RWPE1 (cell line): ENCODE data around the gene ASXL2.

Experiments used
- CTCF ChIA-PET: fragments of 350-600 bp; sonication (Branson Sonifier 250); formaldehyde crosslinking; extraction: SDS; loops from one replicate; lab custom pipeline; 2021; lab: Yijun Ruan, JAX
- POLR2A ChIA-PET: fragments of 400-600 bp; formaldehyde crosslinking; extraction: SDS; loops from one replicate; lab custom pipeline; 2020; ENCODE audit warnings: antibody characterized with exemption; ENCODE audit not compliant: low non-redundant PET; lab: Yijun Ruan, JAX
- DNase-seq: peaks from one replicate; pipeline ENCODE4 v3.0.0; 2012; ENCODE audit warnings: low spot score
- H3K27ac ChIP-seq: fragments of 450-650 bp; 2 replicates; pipeline ENCODE4 v1.5.1; 2017
- TF ChIP-seq, protein P1 (sequence below): fragments of 450-650 bp; conservative IDR thresholded peaks from 2 replicates; pipeline ENCODE4 v1.5.1; 2017; ENCODE audit warnings: low read depth, mild to moderate bottlenecking

ASXL2 gene

DNA sequence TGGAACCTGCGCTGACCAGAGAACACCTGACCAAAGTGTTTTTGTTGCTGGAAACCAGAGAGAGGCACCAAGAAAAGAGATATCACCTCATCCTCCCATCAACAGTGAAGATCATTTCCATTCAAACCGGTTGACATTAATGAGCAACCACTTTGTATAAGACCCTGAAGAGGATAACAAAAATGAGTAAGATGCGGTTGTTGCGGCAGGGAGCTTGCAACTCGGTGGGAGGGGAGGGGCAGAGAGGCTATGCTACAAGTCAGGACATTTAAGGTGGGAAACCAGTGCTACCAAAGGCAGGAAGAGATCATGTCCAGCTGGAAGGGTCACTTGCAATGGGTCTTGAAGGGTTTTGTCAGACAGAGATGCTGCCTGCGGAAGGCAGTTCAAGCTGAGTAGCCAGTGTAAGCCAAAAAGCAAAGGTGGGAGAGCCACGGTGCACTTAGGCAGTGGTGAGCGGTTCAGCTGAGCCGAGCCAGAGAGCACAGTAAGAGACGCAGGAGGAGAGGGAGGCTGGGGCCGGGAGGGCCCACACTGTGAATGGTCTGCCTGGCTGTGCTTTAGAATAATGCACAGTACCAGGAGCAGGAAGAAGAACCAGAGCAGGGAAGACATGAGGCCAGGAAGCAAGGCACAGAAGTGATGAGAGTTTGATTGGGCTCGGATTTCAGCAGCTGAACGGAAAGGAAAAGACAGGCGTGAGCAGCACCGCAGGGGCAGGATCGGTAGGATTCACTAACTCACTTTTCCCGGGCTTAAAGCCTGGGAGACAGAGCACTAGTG lies 180.5 kb downstream of the ASXL2 start:
- ChIA-PET CTCF (interaction anchor here (0.5 to 3.6 kb wide), 3 partner anchors 90 to 268 kb away, joined by 3 to 45 read pairs (median 4); no protein-coding TSS in a partner anchor), POLR2A (no interaction called here)
- DNase-seq, result no peak
- TF ChIP-seq, protein P1, sequence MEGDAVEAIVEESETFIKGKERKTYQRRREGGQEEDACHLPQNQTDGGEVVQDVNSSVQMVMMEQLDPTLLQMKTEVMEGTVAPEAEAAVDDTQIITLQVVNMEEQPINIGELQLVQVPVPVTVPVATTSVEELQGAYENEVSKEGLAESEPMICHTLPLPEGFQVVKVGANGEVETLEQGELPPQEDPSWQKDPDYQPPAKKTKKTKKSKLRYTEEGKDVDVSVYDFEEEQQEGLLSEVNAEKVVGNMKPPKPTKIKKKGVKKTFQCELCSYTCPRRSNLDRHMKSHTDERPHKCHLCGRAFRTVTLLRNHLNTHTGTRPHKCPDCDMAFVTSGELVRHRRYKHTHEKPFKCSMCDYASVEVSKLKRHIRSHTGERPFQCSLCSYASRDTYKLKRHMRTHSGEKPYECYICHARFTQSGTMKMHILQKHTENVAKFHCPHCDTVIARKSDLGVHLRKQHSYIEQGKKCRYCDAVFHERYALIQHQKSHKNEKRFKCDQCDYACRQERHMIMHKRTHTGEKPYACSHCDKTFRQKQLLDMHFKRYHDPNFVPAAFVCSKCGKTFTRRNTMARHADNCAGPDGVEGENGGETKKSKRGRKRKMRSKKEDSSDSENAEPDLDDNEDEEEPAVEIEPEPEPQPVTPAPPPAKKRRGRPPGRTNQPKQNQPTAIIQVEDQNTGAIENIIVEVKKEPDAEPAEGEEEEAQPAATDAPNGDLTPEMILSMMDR, result no peak
- H3K27ac ChIP-seq, result no peak overlapping the region

DNA sequence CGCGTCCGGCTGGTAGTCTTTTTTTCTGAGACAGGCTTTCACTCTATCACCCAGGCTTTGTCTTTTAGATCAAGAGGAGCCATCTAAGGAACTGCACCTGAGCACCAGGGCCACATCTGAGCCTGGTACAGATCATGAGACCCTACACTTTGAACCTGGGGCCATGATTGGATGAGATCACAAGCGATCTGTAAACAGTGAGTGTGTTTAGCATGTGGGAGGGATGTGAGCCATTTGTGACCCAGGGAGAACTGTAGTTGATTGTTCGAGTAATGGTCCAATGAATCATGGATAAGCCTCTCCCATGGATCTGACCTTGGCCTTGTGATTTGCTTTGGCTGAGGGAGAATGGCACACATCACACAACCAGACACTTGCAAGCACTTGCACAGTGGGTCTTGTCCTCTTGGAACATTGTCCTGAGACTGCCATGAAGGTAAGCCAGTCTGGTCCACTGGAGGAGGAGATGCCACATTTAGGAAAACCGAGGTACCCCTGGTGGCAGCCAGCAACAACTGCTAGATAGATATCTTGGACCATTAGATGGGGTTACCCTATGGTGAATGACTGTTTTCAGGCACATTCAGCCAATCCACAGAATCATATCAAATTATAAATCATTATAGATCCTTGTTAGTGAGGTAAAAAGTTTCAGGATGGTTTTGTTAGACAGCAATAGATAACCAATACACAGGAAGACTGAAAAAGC lies 185.4 kb downstream of the ASXL2 start:
- H3K27ac ChIP-seq, result no peak overlapping the region
- CTCF ChIA-PET, result no interaction called here
- POLR2A ChIA-PET, result no interaction called here
- no peak for DNase-seq
- TF ChIP-seq, protein P1, result no peak

DNA sequence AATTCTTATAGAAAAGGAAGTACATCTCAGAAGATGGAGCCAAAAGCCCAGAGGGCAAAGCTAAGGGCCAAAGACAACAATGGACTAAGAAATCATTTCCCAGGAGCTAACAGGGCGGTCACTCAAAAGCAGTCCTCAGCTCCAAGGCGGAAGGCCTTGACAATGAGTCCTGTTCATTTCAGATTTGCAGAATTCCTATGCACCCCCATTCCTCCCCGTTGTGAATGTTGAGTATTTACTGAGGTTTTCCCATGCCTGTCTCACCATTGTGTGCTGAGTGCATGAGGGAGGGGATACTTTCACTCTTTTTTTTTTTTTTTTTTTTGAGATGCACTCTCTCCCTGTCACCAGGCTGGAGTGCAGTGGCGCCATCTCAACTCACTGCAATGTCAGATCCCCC lies 186.1 kb downstream of the ASXL2 start:
- DNase-seq, result no peak
- ChIA-PET POLR2A (no interaction called here), CTCF (interaction anchor here (0.9 to 1.8 kb wide), 2 partner anchors 8 to 11 kb away, joined by 3 to 6 read pairs; no protein-coding TSS in a partner anchor)
- TF ChIP-seq, protein P1, result no peak
- H3K27ac ChIP-seq, result peak overlapping the region; percentile 55; the same call in 1 of the 2 replicates

DNA sequence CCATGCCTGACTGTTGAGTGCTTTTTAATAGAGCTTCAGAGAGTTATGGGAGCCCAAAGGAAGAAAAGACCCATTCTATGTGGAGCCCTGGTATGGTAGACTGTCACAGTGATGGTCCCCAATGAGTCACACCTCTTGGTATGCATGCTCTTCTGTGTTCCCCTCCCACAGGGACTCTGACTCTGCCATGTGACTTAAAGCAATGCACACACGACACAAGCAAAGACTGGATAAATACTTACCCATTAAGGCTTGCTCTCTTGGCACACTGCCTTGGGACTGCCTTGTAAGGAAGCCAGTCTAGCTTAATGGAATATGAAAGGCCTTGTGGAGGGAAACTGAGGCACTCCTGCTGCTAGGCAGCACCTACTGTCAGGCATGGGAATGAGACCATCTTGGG lies 188.2 kb downstream of the ASXL2 start:
- POLR2A ChIA-PET, result interaction anchor here (0.7 kb wide), 1 partner anchor 22 kb away, joined by 5 read pairs; no protein-coding TSS in a partner anchor

GRCh38 chr2:25688236-25688635 lies 190.1 kb downstream of the ASXL2 start:
- CTCF ChIA-PET, result interaction anchor here (1.2 kb wide), 1 partner anchor 12 kb away, joined by 6 read pairs; no protein-coding TSS in a partner anchor
- POLR2A ChIA-PET, result no interaction called here

More for the DNA sequence above, 188.2 kb downstream of the ASXL2 start:
- H3K27ac ChIP-seq, result no peak overlapping the region
- TF ChIP-seq, protein P1, result no peak
- CTCF ChIA-PET, result interaction anchor here (0.7 kb wide), 1 partner anchor 189 kb away, joined by 3 read pairs; no protein-coding TSS in a partner anchor
- no peak for DNase-seq

More at GRCh38 chr2:25688236-25688635, 190.1 kb downstream of the ASXL2 start:
- DNase-seq, result no peak
- TF ChIP-seq, protein P1, result no peak
- no peak overlapping the region for H3K27ac ChIP-seq
